HG03045 (cell line): ENCODE measurements around the gene SMOC1.
"Not testable (repeated sequence)": the region's sequence is repeated elsewhere in the genome, so short reads cannot be mapped to it uniquely, and the experiment has no call there.

Experiments
- ATAC-seq: cut with Tn5 transposase; IDR thresholded peaks from one replicate; pipeline ENCODE4 v1.9.1; 2021; ENCODE audit warnings: mild to moderate bottlenecking, moderate library complexity; ENCODE audit not compliant: unreplicated experiment

The SMOC1 gene

DNA sequence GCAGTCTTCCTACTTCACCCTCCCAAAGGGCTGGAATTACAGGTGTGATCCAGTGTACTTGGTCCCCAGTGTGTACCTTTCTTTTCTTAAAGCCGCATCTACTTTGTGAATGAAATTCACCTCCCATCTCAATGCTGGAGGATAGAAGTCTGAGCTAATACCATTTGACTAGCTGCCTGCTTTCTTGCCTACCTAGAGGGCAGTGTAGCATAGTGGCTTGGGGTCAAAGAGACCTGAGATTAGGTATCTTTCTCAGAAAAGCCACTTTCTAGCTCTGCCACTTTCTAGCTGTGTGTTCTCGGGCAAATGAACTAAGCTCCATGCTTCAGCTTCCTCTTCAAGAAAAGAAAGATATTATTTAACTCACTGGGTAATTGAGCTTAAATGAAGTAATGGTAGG lies 16.9 kb downstream of the SMOC1 start:
- ATAC-seq, result no peak

DNA sequence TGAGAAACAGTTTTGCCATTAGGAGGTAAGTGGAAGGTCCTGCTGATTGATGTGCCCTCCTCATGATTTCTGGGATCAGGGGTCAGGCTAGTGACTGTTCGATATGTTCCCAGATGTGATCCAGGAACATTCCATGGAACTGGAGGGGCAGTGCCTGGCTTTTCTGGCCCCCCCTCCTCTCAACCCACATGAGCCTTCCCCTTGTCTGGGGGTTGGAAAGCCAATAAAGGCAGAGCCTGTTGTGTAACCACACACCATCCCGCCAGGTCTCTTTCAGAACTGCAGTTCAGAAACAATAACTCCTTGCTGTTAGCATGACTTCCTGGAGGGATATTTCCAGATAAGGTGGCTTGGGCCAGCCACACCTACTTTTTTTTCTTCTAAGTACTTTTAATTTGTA lies 17.8 kb downstream of the SMOC1 start:
- ATAC-seq, result no peak

DNA sequence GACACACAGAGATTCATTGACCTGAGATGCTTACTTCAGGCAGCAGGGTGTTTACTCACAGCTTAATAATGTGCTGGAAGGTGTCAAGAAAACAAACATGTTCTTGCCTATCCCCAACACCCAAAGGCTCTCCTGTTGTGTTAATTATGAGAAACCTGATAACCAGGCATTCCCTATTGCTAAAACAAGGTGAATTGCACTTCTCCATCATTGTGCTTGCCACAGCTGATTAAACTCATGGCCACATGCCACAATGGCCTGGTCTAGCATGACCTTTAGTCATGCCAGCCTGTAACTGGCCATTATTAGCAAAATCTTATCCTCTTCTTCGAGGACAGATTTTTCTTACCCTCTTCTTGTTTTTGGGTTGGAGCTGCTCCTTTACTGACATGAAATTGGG lies 21.4 kb downstream of the SMOC1 start:
- no peak for ATAC-seq

DNA sequence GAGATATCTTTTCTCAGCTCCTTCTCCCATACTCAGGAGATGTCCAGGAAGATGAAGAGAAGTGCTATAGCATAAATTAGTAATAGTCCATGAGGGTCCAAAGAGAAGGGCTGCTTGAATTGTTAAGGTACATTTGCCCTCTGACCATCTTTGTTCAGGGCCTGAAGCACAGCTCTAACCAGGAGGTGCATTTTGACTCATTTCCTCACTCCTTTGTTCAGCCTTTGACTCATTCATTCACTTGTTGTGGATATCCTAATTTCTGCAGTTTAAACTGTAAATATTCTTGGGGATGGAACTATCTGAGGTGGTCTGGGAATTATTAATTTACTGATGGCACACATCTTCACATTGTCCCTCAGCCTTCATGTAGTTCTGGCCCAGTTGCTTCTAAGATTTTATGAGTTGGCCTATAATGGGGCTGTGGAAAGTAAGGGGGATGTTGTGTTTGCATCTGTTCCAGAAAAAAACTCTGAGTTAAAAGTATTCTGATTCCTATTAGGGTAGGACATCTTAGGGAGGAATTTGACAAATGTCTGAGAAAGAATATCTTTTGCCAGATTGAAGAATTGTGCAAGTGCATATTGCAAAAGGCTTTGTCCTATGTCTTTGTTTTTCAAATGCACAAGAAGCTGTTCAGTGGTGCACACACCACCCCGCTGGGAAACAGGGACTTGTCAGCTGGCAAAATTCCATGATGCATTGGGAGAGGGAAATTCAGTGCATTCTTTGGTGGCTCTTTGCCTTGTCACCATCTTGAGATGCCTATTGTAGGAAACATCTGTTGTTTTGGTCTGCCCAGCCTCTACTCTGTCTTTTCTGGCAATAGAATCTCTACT lies 22.1 kb downstream of the SMOC1 start:
- ATAC-seq, result no peak

DNA sequence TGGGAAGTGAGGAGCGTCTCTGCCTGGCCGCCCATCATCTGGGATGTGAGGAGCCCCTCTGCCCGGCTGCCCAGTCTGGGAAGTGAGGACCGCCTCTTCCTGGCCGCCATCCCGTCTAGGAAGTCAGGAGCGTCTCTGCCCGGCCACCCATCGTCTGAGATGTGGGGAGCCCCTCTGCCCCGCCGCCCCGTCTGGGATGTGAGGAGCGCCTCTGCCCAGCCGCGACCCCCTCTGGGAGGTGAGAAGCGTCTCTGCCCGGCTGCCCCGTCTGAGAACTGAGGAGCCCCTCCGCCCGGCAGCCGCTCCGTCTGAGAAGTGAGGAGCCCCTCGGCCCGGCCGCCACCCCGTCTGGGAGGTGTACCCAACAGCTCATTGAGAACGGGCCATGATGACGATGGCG lies 23.8 kb downstream of the SMOC1 start:
- not testable (repeated sequence) for ATAC-seq

DNA sequence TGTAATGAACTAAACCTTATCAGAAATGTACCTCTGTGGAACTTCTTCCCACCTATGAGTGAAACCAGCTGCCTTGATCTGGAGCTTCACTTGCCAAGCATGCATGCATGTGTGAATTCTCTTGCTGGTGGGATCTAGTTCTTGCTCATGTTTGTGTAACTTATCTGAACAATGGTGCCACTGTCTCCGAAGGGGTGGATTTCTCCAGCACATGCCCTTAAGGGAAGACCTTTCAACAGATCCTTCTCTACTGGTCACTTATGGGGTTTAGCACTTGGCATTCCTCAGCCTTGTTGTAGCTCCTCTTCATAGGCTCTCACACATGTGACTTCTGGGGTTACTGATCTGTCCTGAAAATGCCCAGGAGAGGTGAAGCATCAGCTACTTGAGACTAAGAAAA lies 25.0 kb downstream of the SMOC1 start:
- no peak for ATAC-seq

DNA sequence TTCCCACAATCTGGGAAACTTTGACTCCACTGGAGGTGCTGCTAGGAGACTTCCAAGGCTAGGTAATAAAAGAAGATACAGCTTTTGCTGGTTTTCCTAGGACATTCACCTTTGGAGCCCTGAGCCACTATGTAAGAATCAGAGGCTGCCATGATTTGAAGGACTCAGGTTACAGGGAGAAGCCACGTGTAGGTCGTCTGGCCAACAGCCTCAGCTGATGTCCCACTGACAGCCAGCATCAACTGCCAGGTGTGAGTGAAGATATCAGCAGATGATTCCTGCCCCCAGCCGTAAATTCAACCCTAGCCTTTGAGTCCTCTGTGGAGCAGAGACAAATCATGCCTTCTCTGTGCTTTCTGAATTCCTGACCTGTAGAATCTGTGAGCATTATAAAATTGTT lies 27.0 kb downstream of the SMOC1 start:
- ATAC-seq, result no peak

DNA sequence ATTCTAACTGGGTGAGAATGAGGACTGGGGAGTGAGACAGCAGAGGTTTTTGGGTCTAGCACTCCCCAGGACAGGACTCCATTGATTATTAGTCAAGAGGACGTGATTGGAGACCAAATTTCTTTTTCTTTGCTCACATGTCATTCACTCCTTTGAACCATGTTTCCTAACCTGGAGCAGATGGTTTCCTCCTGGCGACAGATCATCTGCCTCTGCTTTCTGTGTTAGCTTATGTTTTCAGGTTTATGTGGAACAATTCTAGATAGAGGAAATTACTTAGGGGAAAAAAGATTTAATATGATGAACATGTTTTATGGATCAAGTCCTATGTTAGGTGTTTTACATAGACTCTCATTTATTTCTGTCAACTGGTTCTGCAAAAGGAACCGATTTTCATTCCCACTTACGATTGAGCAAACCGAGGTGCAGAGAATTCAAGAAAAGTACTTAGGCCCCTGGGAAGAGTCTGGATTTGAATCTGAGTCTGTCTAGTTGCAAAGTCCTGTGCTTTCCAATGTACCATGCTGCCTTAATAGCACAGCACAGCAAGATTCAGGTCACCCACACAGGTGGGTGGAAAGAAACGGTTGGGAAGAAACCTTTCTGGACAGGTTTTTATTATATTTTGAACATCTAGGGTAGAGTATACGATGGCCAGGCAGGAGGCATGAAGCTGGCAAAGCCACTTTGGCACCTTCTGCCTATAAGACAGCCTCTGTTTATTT lies 30.8 kb downstream of the SMOC1 start:
- ATAC-seq, result no peak

DNA sequence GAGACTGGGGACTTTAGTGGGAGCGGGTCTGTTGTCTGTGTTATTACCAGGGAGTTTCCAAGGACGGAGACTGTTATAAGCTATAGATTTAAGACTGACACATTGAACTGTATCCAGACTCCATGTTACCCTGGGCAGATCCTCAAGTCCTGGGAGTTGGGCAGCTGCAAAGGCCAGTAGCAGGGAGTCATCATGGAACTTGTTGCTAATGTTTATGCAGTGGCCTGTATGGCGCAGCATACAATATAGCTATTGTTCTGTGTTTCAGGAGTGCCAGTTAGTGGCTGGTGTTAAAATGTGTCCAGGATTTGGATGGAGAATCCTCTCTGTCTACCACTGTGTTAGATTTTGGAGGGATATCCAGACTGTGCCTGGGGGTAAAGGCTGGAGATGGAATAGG lies 31.7 kb downstream of the SMOC1 start:
- ATAC-seq, result no peak

DNA sequence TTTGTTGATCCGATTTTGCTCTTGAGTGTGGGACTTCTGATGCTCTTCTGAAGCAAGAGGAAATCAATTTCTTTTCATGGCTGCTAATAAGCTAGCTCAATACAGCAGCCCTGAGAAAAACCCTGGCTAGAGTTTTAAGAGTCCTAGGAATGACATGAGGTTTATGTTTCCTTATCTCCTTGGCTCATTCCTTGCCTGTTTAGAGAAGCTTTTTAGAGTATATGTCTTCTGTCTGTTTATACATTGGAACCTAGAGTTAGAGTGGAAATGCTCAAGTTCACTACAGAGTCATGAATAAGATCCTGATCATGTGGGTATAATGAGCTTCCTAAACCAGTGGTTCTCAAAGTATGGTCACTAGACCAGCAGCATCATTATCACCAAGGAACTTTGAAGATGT lies 34.5 kb downstream of the SMOC1 start:
- ATAC-seq, result no peak

DNA sequence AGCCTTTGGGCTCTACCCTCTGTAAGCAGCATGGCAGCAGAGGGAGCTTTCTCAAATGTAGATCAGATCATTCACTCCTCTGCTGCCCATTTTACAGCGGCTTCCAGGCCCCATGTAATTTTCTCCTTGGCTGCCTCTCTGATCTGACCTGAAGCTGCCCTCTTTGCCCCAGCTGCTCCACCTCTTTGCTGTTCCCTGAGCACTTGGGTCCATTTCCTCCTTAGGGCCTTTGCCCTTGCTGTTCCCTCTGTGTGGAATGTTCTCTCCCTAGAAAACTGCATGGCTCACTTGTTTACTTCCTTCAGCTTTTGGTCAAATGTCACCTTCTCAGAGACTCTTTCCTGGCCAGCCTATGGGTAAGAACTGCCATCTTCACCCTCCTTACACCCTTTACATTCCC lies 37.2 kb downstream of the SMOC1 start:
- ATAC-seq, result no peak

DNA sequence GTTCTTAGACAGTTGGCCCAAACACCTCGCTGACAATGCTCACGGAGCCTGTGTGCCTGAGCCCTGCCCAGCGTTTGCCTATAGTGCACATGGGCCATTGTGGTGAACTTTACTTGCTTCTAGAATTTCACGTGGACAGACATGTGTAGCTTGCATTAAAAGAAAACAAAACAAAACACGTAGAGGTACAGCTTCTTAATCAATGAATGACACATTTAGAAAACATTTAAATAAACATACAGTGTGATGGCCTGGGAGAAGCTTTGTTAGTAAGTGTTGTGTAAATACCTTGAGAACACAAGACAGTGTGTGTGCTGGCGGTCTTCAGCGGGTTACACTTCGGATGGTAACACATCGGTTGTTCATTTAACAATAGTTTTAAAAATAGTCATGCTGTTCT lies 38.1 kb downstream of the SMOC1 start:
- ATAC-seq, result no peak

DNA sequence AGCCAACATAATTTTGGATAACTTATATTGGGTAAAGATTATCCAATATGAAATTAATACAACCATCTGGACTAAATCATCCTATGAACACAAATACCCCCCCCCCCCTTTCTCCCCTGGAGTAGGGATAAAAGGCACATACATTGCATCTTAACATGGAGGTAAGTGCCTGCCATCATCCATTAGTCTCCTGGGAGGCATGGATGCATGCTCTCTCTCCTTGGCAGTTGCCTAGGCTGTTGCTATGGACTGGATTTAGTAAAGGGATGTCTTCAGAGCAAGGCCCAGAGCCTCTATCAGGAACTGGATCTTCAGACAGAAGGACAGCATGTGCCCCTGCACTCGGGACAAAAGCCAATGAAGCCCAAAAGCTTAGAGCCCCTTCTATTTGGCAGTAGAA lies 40.6 kb downstream of the SMOC1 start:
- no peak for ATAC-seq

DNA sequence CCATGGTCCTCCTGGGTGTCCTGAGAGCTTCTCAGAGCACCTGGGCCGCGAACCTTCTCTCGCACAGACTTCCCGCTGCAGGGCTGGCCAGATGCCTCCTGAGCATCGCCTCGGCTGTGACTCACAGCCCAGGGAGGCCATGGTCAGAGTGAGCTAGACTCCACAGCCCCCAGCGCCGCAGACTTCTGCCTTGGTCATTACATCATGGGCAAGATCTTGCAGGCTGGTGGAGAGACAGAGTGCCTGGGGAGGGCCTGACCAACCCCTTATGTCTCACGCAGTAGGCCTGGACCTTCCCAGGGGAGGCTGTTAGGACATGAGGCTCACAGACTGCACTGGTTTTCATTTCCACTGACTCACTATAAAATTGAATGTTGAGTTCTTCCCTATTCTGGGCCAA lies 41.8 kb downstream of the SMOC1 start:
- ATAC-seq, result no peak

DNA sequence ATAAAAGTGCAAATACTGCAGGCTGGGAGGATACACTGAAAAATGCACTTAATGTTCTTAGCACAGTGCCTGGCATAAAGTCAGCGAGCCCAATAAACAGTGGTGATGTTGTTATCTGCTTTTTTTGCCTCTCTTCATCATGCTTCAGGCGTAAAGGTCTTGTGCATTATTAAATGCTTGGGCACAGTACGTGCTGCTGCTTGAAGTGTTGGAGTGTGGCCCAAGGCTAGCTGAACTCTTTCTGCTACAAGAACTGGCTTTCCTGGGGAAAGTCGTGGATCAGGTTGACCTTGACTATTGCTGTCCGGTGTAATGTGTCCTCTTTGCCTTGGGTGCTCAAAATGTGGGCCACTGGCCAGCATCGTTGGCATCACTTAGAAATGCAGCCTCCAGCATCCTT lies 43.0 kb downstream of the SMOC1 start:
- ATAC-seq, result no peak

DNA sequence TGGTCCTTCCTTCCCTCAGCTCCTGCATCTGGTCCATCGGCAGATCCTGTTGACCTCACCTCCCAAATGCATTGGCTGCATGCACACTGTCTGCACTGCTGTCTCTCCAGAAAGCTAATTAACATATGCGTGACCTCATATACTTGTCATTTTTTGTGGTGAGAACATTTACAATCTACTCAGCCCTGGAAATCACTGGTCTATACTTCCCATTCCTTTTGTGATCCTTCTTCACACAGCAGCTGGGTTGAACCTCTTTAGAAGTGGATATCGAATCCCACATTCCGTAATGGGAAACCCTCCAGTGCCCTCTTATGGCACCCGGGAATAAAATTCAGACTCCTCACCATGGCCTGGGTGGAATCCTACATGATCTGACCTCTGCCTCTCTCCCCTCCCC lies 45.0 kb downstream of the SMOC1 start:
- ATAC-seq, result no peak

DNA sequence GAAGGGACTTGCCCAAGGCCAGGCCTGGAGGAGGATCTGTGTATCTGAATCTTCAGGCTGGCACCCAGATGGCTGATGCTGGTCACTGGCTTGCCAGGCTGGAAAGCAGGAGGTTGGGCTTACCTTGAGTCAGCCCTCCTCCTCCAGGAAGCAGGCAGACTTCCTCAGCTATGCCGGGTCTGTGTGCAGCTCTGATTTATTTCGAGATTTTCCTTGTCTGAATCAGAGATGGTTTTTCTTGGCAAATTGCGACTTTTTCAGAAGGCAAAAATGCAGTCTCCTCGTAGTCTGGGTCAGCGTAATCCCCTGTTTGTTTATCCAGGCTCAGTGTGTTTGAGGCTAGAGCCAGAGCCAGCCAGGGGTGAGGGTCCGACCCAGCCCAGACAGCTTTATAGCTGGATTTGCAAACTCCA lies 48.9 kb downstream of the SMOC1 start:
- ATAC-seq, result no peak

DNA sequence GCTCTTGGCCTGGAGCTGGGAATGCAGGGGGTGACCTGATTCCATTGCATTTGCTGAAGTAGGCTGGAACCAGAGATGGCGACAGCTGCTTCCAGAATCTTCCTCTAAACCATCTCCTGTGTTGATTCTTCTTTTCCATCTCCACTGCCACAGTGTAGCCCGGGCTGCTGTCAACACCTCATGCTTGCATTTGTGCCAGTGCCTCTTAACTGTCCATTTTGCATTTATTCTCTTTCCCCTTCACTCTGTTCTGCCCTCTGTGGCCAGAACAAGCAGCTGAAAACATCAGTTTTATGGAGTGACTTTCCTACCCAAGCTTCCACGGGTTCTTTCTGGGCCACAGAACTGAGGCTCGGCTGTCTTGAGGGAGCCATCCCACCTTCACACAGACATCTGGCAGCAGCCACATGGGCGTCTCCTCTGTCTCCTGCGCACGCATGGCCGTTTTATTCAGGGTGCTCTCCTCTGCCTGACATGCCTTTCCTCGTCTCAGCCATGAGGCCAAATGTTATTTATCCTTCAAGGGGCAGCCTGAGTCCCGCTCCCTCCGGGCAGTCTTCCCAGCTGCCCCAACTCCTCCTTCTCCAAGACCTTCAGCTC lies 51.7 kb downstream of the SMOC1 start:
- no peak for ATAC-seq

DNA sequence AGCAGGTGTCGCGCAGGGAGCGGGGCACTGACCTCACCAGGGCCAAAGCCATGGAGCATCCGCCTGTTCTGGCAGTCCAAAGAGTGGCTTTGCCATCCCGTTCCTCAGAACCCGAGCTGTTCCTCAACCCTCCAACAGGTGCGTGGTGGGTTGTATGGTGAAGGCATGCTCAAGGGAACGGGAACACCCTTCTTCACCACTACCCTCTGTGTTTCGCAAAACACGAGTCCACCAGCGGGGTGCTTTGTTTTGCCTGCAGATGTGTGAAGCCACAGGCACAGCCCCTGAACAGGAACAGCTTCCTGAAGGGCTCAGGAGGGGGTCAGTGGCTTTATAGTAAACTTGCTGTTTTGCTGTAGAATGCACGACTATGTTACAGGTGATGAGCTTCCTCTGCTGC lies 52.7 kb downstream of the SMOC1 start:
- ATAC-seq, result no peak

DNA sequence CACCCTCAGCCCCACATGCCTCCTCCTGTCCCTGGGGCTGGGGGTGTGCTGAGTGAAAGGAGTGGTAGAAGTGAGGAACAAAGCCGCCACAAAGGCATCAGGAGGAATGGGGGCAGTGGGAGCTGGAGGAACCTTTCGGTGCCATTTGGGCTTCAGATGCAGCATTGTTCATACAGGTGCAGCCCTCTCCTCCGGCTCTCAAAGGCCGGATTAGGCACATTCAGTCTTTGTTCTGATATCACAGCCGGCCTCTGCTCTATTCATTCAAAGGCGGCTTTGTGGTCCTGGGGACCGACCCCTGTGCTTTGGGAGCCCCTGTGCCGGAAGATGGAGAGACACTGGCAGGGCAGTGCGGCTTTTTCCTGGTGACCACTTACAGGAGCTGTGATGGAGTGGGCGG lies 53.2 kb downstream of the SMOC1 start:
- no peak for ATAC-seq

DNA sequence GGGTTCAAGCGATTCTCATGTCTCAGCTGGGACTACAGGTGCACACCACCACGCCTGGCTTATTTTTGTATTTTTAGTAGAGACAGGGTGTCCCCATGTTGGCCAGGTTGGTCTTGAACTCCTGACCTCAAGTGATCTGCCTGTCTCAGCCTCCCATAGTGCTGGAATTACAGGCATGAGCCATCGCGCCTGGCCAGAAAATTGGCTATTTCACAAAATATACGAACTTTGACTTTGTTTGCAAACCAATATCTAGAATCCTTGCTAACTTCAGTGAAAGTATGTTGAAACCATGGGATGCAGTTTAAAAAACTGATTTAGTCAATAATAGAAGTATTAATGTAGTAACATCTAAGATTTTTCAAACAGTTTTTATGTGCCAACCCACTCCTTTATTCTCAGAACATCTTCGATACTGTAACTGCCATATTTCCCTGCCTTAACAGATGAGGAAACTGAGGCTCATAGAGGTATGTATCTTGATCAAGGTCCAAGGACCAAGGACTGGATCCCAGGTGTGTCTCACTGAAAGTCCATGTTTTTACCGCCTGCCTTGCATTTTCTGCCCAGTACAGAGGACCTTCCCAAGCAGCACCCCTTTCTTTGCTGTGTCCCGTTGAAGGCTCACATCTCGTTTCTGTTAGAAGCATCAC lies 54.5 kb downstream of the SMOC1 start:
- ATAC-seq, result no peak
